ENCODE results near the gene TSHZ2.

DNA sequence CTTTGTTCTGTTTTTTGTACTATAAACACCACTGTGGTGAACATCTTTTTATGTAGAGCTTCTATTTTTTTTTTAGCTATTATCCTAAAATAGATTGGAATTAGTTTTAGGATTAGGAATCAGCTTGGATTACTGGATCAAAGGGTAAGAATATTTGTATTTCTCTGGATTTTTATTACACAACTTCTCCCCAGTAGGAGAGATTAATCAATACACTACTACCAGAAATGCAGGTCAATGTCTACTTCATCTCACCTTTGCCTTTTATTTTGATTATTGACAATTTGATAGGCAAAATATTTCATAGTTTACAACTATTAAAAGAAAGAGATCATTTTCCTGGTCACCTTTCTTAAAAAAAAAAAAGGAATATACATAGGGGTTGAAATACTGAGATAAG is 191.9 kb downstream of the TSHZ2 start:
- TF ChIP-seq, protein P1, sequence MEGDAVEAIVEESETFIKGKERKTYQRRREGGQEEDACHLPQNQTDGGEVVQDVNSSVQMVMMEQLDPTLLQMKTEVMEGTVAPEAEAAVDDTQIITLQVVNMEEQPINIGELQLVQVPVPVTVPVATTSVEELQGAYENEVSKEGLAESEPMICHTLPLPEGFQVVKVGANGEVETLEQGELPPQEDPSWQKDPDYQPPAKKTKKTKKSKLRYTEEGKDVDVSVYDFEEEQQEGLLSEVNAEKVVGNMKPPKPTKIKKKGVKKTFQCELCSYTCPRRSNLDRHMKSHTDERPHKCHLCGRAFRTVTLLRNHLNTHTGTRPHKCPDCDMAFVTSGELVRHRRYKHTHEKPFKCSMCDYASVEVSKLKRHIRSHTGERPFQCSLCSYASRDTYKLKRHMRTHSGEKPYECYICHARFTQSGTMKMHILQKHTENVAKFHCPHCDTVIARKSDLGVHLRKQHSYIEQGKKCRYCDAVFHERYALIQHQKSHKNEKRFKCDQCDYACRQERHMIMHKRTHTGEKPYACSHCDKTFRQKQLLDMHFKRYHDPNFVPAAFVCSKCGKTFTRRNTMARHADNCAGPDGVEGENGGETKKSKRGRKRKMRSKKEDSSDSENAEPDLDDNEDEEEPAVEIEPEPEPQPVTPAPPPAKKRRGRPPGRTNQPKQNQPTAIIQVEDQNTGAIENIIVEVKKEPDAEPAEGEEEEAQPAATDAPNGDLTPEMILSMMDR (IDR thresholded peaks at IDR 0.05): no peak
- no peak for TF ChIP-seq EZH2 (IDR thresholded peaks at IDR 0.05; ENCODE audit: borderline replicate concordance, insufficient read depth, low read depth, low read length, poor library complexity, severe bottlenecking)
